HepG2 (cell line): ENCODE results near the gene LTC4S.

Experiments
- KDM6A ChIP-seq: IDR thresholded peaks from 2 replicates; pipeline ENCODE4 v1.6.1; 2016; ENCODE audit warnings: low read depth
- MED8 ChIP-seq: sonication (generic); formaldehyde crosslinking; IDR thresholded peaks from 2 replicates; pipeline ENCODE4 v1.8.1; 2023; ENCODE audit warnings: mild to moderate bottlenecking, missing genetic modification reagents; ENCODE audit not compliant: insufficient replicate concordance
- SMC3 ChIP-seq: IDR thresholded peaks from 2 replicates; pipeline ENCODE4 v1.6.1; 2011; ENCODE audit warnings: low read length, improper control_type of control experiment
- ZNF263 ChIP-seq: sonication (generic); formaldehyde crosslinking; IDR thresholded peaks from 2 replicates; pipeline ENCODE4 v1.4.0; 2020; ENCODE audit warnings: missing genetic modification reagents
- TF ChIP-seq, protein P1 (sequence below): sonication (generic); formaldehyde crosslinking; IDR thresholded peaks from 2 replicates; pipeline ENCODE4 v1.4.0; 2020; ENCODE audit warnings: low read depth, missing genetic modification reagents
- TF ChIP-seq, protein P2 (sequence below): sonication (generic); formaldehyde crosslinking; IDR thresholded peaks from 2 replicates; pipeline ENCODE4 v1.5.1; 2020; ENCODE audit warnings: missing genetic modification reagents, mild to moderate bottlenecking, borderline replicate concordance
- TF ChIP-seq, protein P3 (sequence below): sonication (generic); formaldehyde crosslinking; IDR thresholded peaks from 2 replicates; pipeline ENCODE4 v1.4.0; 2020; ENCODE audit warnings: missing genetic modification reagents
- TF ChIP-seq, protein P4 (sequence below): IDR thresholded peaks from 2 replicates; pipeline ENCODE4 v1.6.1; 2016; ENCODE audit warnings: missing biosample characterization, missing genetic modification reagents, low read depth
- TF ChIP-seq, protein P5 (sequence below): sonication (generic); formaldehyde crosslinking; IDR thresholded peaks from 2 replicates; pipeline ENCODE4 v1.8.0; 2022; ENCODE audit warnings: missing genetic modification reagents, mild to moderate bottlenecking, inconsistent platforms, borderline replicate concordance

DNA sequence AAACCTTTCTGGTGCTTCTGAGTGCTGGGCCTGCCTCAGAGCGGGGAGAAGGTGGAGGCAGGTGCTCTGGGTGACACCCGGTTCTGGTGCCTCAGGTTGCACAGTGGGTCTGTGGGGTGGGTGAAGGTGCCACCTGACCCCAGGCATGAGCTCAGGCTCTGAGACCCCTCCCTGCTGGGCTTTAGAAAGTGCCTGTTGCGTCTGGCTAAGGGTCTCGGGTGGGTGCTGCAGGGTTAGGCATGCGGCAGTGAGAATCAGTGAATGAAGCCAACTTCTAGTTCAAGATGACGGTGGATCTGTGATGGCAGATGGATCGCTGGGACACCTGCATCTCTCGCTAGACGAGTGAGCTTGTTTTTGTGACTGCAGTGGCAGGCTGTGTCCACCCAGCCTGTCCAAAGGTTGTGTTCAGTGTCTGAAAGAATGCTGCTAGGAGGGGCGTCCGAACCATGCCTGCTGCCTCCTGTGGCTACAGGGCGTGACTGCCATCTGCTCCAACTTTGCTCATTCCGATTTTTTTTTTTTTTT lies 31.9 kb downstream of the LTC4S start:
- TF ChIP-seq MED8 (CRISPR knock-in tag) (no peak), ZNF263 (CRISPR knock-in tag) (peak; percentile 5; the same call in 1 of the 2 replicates), SMC3 (peak; percentile 45), KDM6A (CRISPR knock-in tag) (0 out of 2 replicates have a peak, but pooled peaks have one; percentile 32)
- TF ChIP-seq, protein P1, sequence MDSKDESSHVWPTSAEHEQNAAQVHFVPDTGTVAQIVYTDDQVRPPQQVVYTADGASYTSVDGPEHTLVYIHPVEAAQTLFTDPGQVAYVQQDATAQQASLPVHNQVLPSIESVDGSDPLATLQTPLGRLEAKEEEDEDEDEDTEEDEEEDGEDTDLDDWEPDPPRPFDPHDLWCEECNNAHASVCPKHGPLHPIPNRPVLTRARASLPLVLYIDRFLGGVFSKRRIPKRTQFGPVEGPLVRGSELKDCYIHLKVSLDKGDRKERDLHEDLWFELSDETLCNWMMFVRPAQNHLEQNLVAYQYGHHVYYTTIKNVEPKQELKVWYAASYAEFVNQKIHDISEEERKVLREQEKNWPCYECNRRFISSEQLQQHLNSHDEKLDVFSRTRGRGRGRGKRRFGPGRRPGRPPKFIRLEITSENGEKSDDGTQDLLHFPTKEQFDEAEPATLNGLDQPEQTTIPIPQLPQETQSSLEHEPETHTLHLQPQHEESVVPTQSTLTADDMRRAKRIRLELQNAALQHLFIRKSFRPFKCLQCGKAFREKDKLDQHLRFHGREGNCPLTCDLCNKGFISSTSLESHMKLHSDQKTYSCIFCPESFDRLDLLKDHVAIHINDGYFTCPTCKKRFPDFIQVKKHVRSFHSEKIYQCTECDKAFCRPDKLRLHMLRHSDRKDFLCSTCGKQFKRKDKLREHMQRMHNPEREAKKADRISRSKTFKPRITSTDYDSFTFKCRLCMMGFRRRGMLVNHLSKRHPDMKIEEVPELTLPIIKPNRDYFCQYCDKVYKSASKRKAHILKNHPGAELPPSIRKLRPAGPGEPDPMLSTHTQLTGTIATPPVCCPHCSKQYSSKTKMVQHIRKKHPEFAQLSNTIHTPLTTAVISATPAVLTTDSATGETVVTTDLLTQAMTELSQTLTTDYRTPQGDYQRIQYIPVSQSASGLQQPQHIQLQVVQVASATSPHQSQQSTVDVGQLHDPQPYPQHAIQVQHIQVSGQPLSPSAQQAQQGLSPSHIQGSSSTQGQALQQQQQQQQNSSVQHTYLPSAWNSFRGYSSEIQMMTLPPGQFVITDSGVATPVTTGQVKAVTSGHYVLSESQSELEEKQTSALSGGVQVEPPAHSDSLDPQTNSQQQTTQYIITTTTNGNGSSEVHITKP, result no peak
- TF ChIP-seq, protein P2, sequence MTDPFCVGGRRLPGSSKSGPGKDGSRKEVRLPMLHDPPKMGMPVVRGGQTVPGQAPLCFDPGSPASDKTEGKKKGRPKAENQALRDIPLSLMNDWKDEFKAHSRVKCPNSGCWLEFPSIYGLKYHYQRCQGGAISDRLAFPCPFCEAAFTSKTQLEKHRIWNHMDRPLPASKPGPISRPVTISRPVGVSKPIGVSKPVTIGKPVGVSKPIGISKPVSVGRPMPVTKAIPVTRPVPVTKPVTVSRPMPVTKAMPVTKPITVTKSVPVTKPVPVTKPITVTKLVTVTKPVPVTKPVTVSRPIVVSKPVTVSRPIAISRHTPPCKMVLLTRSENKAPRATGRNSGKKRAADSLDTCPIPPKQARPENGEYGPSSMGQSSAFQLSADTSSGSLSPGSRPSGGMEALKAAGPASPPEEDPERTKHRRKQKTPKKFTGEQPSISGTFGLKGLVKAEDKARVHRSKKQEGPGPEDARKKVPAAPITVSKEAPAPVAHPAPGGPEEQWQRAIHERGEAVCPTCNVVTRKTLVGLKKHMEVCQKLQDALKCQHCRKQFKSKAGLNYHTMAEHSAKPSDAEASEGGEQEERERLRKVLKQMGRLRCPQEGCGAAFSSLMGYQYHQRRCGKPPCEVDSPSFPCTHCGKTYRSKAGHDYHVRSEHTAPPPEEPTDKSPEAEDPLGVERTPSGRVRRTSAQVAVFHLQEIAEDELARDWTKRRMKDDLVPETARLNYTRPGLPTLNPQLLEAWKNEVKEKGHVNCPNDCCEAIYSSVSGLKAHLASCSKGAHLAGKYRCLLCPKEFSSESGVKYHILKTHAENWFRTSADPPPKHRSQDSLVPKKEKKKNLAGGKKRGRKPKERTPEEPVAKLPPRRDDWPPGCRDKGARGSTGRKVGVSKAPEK (CRISPR knock-in tag), result no peak; the same call in 1 of the 2 replicates
- TF ChIP-seq, protein P3, sequence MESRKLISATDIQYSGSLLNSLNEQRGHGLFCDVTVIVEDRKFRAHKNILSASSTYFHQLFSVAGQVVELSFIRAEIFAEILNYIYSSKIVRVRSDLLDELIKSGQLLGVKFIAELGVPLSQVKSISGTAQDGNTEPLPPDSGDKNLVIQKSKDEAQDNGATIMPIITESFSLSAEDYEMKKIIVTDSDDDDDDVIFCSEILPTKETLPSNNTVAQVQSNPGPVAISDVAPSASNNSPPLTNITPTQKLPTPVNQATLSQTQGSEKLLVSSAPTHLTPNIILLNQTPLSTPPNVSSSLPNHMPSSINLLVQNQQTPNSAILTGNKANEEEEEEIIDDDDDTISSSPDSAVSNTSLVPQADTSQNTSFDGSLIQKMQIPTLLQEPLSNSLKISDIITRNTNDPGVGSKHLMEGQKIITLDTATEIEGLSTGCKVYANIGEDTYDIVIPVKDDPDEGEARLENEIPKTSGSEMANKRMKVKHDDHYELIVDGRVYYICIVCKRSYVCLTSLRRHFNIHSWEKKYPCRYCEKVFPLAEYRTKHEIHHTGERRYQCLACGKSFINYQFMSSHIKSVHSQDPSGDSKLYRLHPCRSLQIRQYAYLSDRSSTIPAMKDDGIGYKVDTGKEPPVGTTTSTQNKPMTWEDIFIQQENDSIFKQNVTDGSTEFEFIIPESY (CRISPR knock-in tag), result 0 out of 2 replicates have a peak, but pooled peaks have one; percentile 26
- TF ChIP-seq, protein P4, sequence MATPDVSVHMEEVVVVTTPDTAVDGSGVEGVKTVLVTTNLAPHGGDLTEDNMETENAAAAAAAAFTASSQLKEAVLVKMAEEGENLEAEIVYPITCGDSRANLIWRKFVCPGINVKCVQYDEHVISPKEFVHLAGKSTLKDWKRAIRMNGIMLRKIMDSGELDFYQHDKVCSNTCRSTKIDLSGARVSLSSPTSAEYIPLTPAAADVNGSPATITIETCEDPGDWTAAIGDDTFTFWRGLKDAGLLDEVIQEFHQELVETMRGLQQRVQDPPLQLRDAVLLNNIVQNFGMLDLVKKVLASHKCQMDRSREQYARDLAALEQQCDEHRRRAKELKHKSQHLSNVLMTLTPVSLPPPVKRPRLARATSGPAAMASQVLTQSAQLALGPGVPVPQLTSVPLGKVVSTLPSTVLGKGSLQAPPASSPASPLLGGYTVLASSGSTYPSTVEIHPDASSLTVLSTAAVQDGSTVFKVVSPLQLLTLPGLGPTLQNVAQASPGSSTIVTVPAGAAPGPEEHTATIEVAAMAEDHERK (CRISPR knock-in tag), result no peak
- TF ChIP-seq, protein P5, sequence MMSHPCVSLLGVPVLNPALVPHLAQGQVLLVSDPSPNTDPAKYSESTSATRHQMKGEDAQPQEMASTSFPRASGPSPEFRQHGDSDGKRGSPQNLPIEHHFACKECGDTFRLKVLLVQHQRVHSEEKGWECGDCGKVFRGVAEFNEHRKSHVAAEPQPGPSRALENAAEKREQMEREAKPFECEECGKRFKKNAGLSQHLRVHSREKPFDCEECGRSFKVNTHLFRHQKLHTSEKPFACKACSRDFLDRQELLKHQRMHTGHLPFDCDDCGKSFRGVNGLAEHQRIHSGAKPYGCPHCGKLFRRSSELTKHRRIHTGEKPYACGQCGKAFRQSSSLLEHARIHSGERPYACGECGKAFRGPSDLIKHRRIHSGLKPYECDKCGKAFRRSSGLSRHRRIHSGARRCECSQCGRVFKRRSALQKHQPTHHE (CRISPR knock-in tag), result no peak
